CD4-positive, alpha-beta T cell treated with Interleukin-6 at 100 ng/mL for 8 hours (primary cell): ENCODE results near the gene PTCRA.

Experiments used
- DNase-seq: peaks from one replicate; pipeline ENCODE4 v3.0.0-alpha.2; 2020; ENCODE audit warnings: mixed read lengths, low spot score

Gene PTCRA

DNA sequence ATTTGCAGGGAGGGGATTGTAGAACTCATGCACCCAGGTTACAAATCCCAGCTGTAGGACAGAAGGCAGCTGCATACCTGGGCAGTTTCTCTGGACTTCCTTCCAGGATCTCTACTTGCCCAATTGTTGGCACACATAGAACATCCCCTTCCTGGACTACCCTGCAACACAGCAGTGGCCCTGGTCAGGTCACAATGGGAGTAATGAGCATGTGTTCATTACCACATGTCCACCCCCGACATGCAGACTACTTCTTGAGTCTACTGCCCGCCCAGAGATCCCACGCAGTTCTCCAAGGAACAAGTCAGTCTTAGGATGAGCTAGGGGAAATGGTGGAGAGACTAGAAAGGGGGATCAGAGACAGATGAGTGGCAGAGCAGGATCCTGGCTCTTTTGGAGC lies 58.1 kb downstream of the PTCRA start:
- DNase-seq, result no peak

- no peak for DNase-seq
These were observed 59.2 kb downstream of the PTCRA start for GRCh38 chr6:42974919-42975505.
